HG03432 (cell line): Measurements from ENCODE around the gene SARS1.

ENCODE experiments used
- ATAC-seq: cut with Tn5 transposase; IDR thresholded peaks from one replicate; pipeline ENCODE4 v1.9.1; 2021; ENCODE audit warnings: mild to moderate bottlenecking, moderate library complexity; ENCODE audit not compliant: unreplicated experiment

Gene SARS1

DNA sequence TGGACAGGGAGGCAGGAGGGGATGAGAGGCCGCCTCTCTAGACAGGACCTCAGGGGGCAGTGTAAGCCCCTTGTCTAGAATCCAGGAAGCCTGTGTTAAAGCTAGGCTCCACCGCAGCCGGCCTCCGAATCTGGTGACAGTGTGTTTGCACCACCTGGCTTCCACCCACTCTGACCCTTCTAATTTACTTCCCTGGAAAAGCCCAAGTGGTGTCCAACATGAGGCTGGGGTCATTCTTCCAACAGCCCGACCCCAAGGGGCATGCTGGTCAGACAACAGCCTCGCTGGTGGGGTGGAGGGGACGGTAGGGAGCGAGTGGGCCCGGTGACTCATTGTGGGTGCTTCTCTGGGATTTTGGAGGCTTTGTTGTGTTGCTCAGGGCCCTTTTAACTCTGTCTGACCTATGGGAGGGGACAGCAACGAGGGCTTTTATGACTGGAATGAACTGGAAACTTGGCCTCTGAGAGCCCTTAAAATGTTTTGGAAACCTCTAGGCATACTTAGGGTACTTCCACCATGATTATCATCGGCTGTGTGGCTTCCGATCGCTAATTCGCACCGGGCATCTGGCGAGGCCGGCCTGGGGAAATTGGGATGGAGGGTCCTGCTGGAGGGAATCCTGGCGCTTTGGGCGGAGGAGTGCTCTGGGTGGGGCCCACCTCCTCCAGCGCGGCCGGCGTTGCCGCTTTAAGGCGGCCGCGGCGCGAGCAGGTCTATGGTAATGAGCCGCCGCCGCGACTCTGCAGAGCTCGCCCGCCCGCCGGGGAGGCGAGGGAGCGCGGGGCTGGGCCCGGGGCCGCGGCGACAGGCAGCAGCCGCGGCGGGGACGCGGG is 35.3 kb downstream of the SARS1 start, which contains the start of gene CELSR2:
CELSR2 (plus strand) TSS at position 743 of the 833 bp plus-strand sequence. CDS start 541 bp downstream, outside the sequence.
- ATAC-seq: peak; percentile 85

DNA sequence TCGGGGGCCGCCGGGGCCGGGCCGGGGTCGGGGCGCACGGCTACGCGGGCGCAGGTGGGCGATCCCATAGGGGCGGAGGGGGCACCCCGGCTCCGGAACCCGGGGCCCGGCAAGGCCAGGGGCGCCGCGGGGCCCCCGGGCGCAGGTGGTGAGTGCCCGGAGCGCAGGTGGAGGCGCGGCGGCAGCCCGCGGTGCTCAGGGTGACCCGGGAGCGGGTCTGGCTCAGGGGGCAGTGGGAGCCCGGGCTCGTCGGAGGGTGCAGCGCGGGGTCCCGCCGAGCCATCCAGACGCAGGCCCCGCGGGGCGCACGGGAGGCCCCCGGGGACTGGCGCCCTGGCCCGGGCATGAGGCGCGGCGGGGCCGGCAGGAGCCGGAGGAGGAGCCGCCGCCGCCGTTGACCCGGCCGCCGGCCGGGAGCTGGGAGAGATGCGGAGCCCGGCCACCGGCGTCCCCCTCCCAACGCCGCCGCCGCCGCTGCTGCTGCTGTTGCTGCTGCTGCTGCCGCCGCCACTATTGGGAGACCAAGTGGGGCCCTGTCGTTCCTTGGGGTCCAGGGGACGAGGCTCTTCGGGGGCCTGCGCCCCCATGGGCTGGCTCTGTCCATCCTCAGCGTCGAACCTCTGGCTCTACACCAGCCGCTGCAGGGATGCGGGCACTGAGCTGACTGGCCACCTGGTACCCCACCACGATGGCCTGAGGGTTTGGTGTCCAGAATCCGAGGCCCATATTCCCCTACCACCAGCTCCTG is 36.1 kb downstream of the SARS1 start:
- ATAC-seq: peak; percentile 39

DNA sequence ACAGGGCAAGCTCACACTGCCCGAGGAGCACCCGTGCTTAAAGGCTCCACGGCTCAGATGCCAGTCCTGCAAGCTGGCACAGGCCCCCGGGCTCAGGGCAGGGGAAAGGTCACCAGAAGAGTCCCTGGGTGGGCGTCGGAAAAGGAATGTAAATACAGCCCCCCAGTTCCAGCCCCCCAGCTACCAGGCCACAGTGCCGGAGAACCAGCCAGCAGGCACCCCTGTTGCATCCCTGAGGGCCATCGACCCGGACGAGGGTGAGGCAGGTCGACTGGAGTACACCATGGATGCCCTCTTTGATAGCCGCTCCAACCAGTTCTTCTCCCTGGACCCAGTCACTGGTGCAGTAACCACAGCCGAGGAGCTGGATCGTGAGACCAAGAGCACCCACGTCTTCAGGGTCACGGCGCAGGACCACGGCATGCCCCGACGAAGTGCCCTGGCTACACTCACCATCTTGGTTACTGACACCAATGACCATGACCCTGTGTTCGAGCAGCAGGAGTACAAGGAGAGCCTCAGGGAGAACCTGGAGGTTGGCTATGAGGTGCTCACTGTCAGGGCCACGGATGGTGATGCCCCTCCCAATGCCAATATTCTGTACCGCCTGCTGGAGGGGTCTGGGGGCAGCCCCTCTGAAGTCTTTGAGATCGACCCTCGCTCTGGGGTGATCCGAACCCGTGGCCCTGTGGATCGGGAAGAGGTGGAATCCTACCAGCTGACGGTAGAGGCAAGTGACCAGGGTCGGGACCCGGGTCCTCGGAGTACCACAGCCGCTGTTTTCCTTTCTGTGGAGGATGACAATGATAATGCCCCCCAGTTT is 36.9 kb downstream of the SARS1 start:
- no peak for ATAC-seq

DNA sequence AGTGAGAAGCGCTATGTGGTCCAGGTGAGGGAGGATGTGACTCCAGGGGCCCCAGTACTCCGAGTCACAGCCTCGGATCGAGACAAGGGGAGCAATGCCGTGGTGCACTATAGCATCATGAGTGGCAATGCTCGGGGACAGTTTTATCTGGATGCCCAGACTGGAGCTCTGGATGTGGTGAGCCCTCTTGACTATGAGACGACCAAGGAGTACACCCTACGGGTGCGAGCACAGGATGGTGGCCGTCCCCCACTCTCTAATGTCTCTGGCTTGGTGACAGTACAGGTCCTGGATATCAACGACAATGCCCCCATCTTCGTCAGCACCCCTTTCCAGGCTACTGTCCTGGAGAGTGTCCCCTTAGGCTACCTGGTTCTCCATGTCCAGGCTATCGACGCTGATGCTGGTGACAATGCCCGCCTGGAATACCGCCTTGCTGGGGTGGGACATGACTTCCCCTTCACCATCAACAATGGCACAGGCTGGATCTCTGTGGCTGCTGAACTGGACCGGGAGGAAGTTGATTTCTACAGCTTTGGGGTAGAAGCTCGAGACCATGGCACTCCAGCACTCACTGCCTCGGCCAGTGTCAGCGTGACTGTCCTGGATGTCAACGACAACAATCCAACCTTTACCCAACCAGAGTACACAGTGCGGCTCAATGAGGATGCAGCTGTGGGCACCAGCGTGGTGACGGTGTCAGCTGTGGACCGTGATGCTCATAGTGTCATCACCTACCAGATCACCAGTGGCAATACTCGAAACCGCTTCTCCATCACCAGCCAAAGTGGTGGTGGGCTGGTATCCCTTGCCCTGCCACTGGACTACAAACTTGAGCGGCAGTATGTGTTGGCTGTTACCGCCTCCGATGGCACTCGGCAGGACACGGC is 37.8 kb downstream of the SARS1 start:
- no peak for ATAC-seq

DNA sequence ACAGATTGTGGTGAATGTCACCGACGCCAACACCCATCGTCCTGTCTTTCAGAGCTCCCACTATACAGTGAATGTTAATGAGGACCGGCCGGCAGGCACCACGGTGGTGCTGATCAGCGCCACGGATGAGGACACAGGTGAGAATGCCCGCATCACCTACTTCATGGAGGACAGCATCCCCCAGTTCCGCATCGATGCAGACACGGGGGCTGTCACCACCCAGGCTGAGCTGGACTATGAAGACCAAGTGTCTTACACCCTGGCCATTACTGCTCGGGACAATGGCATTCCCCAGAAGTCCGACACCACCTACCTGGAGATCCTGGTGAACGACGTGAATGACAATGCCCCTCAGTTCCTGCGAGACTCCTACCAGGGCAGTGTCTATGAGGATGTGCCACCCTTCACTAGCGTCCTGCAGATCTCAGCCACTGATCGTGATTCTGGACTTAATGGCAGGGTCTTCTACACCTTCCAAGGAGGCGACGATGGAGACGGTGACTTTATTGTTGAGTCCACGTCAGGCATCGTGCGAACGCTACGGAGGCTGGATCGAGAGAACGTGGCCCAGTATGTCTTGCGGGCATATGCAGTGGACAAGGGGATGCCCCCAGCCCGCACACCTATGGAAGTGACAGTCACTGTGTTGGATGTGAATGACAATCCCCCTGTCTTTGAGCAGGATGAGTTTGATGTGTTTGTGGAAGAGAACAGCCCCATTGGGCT is 38.6 kb downstream of the SARS1 start:
- ATAC-seq: no peak

DNA sequence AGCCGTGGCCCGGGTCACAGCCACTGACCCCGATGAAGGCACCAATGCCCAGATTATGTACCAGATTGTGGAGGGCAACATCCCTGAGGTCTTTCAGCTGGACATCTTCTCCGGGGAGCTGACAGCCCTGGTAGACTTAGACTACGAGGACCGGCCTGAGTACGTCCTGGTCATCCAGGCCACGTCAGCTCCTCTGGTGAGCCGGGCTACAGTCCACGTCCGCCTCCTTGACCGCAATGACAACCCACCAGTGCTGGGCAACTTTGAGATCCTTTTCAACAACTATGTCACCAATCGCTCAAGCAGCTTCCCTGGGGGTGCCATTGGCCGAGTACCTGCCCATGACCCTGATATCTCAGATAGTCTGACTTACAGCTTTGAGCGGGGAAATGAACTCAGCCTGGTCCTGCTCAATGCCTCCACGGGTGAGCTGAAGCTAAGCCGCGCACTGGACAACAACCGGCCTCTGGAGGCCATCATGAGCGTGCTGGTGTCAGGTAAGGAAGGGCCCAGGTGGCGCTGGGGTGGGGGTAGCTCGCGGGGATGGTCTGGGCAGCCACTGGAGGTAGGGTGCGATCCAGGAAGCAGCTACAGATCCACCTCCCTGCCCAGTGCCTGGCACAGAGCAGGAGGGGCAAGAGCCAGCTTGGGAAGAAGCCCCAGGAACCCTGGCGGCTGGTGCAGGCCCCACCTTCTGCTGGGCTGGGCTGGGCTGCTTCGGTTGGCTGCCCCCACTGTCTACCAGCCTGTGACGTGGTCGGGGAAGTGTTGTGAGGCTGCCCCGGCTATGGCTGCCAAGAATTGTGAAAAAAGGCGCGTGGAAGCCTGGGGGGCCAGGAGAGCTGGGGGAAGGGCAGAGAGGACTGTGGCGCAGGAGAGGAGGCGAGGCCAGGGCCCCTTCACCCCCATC is 39.4 kb downstream of the SARS1 start:
- no peak for ATAC-seq

DNA sequence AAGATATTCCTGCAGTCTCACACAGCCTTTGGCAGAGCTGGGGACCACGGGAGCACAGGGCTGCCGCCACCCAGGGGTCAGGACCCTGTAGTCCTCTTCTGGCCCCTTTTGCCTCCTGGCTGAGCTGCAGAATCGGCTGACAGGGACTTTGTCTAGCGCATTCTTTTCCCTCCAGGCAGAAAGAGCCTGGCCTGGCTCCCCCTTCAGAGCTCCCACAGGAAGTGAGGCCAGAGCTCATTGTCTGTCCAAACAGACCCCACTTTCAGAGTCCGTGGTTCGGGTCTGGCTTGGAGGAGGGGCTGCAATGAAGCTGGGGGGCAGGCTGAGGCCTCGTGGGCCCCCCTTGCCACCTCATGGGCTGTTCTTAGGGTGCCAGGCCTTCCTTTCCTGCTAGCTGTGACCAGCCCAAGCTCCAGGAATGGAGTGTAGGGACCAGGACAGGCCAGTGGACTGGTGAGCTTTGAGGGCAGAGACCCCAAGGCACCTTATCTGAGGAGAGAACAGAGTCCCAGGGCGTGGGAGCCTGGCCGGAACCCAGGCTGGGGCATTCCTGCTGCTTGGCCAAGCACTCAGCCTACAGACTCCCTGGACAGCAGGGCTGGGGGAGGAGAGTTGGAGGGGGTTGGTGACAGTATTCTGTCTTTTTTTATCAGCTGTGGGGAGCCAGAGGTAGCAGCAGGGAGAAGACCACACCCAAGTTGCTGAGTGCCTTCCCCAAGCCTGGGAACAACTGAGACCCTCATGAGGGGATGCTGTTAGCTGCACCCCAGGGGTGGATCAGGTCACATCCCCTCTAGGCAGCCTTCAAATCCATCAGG is 40.3 kb downstream of the SARS1 start:
- ATAC-seq: no peak

DNA sequence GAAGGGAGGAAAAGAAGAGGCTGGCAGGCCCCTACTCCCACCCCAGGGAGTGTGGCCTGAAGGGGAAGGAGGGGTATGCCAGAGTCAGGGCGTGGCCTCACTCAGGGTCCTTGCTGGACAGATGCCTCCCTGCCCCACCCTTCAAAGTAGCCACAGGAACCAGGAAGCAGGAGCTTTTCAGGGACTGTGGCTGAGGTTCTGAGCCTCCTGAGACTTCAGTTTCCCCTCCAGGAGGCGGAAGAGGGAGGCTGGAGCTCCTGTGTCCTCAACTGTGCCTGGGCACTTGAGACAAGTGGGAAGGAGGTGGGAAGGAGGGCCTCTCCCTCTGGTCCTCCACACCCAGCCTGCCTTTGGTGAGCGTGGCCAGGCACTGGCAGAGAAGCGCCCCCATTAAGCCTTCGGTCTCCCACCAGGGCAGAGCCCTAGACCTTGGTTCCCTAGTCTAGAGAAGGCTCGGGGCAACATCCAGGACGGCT is 40.9 kb downstream of the SARS1 start:
- ATAC-seq: no peak

DNA sequence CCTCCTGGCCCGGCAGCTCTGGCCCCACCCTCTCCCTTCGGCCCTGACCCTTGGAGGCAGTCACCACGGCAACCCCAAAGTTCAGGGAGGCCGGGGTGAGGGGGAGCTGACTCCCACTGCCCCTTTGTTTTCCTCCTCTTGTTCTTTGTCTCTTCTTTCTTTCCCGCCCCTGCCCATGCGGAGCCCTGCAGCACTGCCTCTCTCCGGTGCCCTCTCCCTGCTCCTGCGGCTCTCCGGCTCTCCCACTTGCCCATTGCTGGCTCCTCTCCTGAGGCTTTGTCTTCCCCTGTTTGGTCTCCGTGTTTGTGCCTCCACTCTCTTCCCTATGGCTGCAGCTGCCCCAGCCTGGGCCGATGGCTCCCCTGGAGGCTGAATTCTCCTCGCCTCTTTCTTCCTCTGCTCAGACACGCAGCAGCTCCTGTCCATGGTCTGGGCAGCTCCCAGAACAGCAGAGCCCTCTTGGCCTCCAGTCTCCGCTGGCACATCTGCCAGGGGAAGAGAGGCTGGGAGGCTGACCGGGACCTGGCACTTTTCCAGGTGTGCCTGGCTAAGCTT is 41.5 kb downstream of the SARS1 start:
- no peak for ATAC-seq

DNA sequence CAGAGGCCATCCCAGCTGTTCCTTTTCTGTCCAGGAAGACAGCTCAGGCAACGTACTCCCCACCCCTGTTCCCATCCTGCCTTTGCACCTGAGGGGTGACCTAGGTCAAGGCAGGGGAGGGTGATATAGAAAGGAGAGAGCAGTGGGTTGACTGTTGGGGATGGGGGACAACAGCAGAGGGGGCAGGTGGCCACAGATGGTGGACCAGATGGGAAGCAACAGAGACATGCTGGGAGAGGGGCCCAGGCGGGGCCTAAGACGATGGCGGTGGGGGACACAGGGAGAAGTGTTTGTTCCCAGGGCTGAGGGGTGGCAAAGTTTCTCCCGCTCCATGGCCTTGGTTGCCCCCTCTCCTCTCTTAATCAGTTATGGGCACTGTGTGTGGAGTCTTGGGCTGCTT is 42.0 kb downstream of the SARS1 start:
- no peak for ATAC-seq

DNA sequence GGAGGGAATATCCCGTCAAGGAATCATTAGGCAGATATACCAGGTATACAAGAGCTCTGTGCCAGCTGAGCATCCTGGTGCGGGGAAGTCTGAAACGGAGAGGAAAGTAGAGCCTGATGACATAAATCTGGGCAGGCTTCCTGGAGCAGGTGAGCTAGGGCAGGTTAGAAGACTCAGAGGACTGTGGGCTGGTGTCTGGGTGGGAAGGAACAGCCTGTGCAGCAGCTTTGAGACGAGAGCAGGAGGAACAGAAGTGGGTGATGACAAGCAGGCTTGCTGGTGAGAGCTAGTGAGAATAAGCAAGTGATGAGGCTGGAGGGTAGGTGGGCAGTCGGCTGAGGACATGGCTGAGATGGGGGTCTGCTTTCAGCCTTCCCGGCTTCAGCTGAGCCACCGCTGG is 42.4 kb downstream of the SARS1 start:
- no peak for ATAC-seq

DNA sequence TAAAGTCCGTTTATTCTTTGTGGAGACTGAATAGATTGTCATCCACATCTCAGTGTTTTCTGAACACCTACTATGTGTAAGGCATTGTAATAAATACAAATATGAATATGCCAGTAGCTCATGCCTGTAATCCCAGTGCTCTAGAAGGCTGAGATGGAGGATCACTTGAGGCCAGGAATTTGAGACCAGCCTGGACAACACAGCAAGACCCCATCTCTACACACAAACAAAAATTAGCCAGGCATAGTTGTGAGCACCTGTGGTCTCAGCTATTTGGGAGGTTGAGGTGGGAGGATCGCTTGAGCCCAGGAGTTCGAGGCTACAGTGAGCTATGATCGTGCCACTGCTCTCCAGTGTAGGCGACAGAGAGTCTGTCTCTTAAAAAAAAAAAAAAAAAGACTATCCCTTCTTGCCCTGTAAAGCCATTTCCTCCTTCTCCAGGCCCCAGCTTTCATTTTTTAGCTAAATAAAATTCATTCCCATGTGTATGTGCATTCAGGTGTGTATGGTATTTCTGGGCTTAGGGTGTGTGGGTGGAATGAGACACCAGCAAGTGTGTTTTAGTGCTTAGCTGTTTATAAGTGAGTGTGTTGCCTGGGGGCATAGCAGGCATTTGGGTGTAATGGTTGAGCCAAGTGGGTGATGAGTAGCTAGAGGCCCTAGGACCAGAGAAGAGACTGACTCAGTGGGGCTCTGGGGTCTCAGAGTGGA is 43.4 kb downstream of the SARS1 start:
- ATAC-seq: no peak

DNA sequence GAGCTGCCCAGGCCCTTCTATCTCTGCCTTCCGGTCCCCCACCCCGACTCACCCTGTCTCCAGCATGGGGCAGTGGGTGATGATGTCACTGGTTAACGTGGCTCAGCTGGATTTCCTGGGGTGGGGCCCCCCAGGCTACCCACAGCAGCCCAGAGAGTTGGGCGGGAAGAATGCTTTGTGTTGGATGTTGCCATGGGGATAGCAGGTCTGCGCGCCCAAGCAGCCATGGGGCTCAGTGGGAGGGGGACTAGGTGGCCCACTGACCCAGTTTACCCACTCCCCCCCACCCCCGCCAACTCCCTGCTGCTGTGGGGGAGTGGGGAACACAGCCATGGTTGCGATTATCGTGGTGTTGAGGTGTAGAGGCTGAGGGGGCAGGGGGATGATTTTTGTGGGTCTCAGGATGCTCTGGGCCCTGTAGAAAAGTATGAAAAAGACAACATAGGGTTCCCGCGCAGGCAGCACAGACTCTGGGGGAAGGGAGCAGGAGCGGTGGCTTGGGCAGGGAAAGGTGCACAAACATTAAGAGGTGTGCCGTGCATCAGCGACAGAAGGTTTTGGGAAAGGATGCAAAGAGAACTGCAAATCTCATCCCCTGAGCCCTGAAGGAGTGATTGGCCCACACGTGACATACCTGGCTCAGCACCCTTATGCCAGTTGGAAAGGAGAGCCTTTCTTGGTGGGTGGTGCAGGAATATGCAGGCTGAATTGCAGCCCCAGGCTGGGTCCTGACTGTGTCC is 44.1 kb downstream of the SARS1 start:
- no peak for ATAC-seq

DNA sequence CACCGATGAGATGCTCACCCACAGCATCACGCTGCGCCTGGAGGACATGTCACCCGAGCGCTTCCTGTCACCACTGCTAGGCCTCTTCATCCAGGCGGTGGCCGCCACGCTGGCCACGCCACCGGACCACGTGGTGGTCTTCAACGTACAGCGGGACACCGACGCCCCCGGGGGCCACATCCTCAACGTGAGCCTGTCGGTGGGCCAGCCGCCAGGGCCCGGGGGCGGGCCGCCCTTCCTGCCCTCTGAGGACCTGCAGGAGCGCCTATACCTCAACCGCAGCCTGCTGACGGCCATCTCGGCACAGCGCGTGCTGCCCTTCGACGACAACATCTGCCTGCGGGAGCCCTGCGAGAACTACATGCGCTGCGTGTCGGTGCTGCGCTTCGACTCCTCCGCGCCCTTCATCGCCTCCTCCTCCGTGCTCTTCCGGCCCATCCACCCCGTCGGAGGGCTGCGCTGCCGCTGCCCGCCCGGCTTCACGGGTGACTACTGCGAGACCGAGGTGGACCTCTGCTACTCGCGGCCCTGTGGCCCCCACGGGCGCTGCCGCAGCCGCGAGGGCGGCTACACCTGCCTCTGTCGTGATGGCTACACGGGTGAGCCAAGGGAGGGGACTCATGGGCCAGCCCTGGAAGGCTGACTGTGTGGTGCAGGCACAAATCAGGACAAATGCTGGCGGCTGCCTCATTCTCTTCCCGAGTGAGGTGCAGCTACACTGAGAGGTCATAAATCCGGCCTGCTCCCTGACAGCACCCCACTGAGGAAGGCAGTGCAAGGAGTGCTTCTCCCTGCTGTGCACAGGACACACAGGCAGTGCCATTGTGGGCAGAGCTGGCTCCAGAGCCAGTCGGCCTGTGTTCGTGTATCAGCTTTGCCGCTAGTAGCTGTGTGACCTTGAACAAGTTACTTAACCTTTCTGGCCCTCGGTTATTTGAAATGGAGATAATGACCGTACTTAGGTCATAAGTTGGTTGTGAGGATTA is 45.1 kb downstream of the SARS1 start:
- ATAC-seq: no peak
